Measurements from ENCODE around the gene CHST8. TPM values are rescaled to one million over a fixed set of nuclear protein-coding genes. Genes with fewer than 3 reads are reported as not detected.
"Not testable (repeated sequence)": the region's sequence is repeated elsewhere in the genome, so short reads cannot be mapped to it uniquely, and the experiment has no call there.

CHST8 gene
- polyA plus RNA-seq, 1 experiment, result not detected

- CTCF ChIA-PET, result no interaction called here
These were observed 71.9 kb downstream of the CHST8 start for GRCh38 chr19:33693678-33694077.

GRCh38 chr19:33695547-33695946 is 73.8 kb downstream of the CHST8 start:
- H3K4me3 ChIP-seq (ENCODE audit: low read depth, low read length); H3K27me3 ChIP-seq (ENCODE audit: control insufficient read depth, insufficient read depth, low read length); POLR2A ChIA-PET; CTCF ChIA-PET; DNase-seq (ENCODE audit: low read depth, low spot score); H3K9me3 ChIP-seq (ENCODE audit: control insufficient read depth, insufficient read depth, low read length); H3K27ac ChIP-seq (ENCODE audit: low read depth, low read length): not testable (repeated sequence)

More at GRCh38 chr19:33693678-33694077, 71.9 kb downstream of the CHST8 start:
- H3K4me3 ChIP-seq (ENCODE audit: low read depth, low read length), result no peak overlapping the region
- POLR2A ChIA-PET, result no interaction called here
- no peak overlapping the region for H3K27ac ChIP-seq (ENCODE audit: low read depth, low read length)
- no peaks in the 10 kb centered on the region for H3K27me3 ChIP-seq (ENCODE audit: control insufficient read depth, insufficient read depth, low read length)
- no peaks in the 10 kb centered on the region; the same call in 1 of the 2 replicates for H3K9me3 ChIP-seq (ENCODE audit: control insufficient read depth, insufficient read depth, low read length)
- no peak for DNase-seq (ENCODE audit: low read depth, low spot score)
- TF ChIP-seq CTCF (IDR thresholded peaks at IDR 0.05; ENCODE audit: low read depth, low read length), result no peak

- CTCF ChIA-PET, result no interaction called here
- no peak for DNase-seq (ENCODE audit: low read depth, low spot score)
- no peak for TF ChIP-seq CTCF (IDR thresholded peaks at IDR 0.05; ENCODE audit: low read depth, low read length)
- Histone ChIP-seq H3K4me3 (ENCODE audit: low read depth, low read length) (no peak overlapping the region), H3K27me3 (ENCODE audit: control insufficient read depth, insufficient read depth, low read length) (no peaks in the 10 kb centered on the region), H3K27ac (ENCODE audit: low read depth, low read length) (no peak overlapping the region), H3K9me3 (ENCODE audit: control insufficient read depth, insufficient read depth, low read length) (no peaks in the 10 kb centered on the region; the same call in 1 of the 2 replicates)
- POLR2A ChIA-PET, result no interaction called here
These were observed 76.0 kb downstream of the CHST8 start for GRCh38 chr19:33697766-33698165.

- CTCF ChIA-PET, result no interaction called here
- no peak for TF ChIP-seq CTCF (IDR thresholded peaks at IDR 0.05; ENCODE audit: low read depth, low read length)
These were observed 77.1 kb downstream of the CHST8 start for GRCh38 chr19:33698576-33699435.

GRCh38 chr19:33699754-33700407 is 78.1 kb downstream of the CHST8 start:
- no peak for DNase-seq (ENCODE audit: low read depth, low spot score)
- Histone ChIP-seq H3K27ac (ENCODE audit: low read depth, low read length) (no peak overlapping the region), H3K27me3 (ENCODE audit: control insufficient read depth, insufficient read depth, low read length) (no peaks in the 10 kb centered on the region), H3K9me3 (ENCODE audit: control insufficient read depth, insufficient read depth, low read length) (no peaks in the 10 kb centered on the region; the same call in 1 of the 2 replicates), H3K4me3 (ENCODE audit: low read depth, low read length) (no peak overlapping the region)
- TF ChIP-seq CTCF (IDR thresholded peaks at IDR 0.05; ENCODE audit: low read depth, low read length), result no peak
- CTCF ChIA-PET, result no interaction called here
- POLR2A ChIA-PET, result no interaction called here

More at GRCh38 chr19:33698576-33699435, 77.1 kb downstream of the CHST8 start:
- Histone ChIP-seq H3K9me3 (ENCODE audit: control insufficient read depth, insufficient read depth, low read length) (no peaks in the 10 kb centered on the region; the same call in 1 of the 2 replicates), H3K27ac (ENCODE audit: low read depth, low read length) (no peak overlapping the region), H3K4me3 (ENCODE audit: low read depth, low read length) (no peak overlapping the region), H3K27me3 (ENCODE audit: control insufficient read depth, insufficient read depth, low read length) (no peaks in the 10 kb centered on the region)
- no peak for DNase-seq (ENCODE audit: low read depth, low spot score)
- POLR2A ChIA-PET, result no interaction called here

All from AG04450 (cell line).